HepG2 (cell line): ENCODE data around the gene RNF208. TPM values are rescaled to one million over a fixed set of nuclear protein-coding genes. Genes with fewer than 3 reads are reported as not detected.

Source experiments
- GPN1 ChIP-seq: sonication (generic); formaldehyde crosslinking; IDR thresholded peaks from 2 replicates; pipeline ENCODE4 v1.5.1; 2020; ENCODE audit warnings: missing genetic modification reagents, borderline replicate concordance
- IKZF1 ChIP-seq: fragments of 450-650 bp; IDR thresholded peaks from 2 replicates; pipeline ENCODE4 v1.7.1; 2016
- RFXAP ChIP-seq: sonication (generic); formaldehyde crosslinking; IDR thresholded peaks from 2 replicates; pipeline ENCODE4 v1.4.0; 2020; ENCODE audit warnings: missing genetic modification reagents, borderline replicate concordance
- THAP11 ChIP-seq: IDR thresholded peaks from 2 replicates; pipeline ENCODE4 v1.6.1; 2016; ENCODE audit warnings: missing biosample characterization, missing genetic modification reagents
- ZNF768 ChIP-seq: sonication (generic); formaldehyde crosslinking; IDR thresholded peaks from 2 replicates; pipeline ENCODE4 v1.4.0; 2020; ENCODE audit warnings: missing genetic modification reagents
- polyA plus RNA-seq, 8 experiments: library from polyadenylated mRNA; depleted of rRNA in 3 of 8; stranded (reverse) in 7 of 8; unstranded in 1 of 8; fragments of >200 nt; fragmentation: Illumina TruSeq in 4 of 8; extraction: Trizol in 4 of 8; gene quantifications; 2 replicates each; pipeline versions ENCODE4 v1.2.1 to v1.2.3, GENCODE V29; 2011 to 2016; ENCODE audit warnings: low read depth in 4 of 8, missing spikeins in 1 of 8, mixed read lengths in 1 of 8; ENCODE audit not compliant: insufficient read depth in 1 of 8
- total RNA-seq, 5 experiments: library from RNA; depleted of rRNA; stranded (reverse); fragments of >200 nt; fragmentation: Illumina TruSeq; extraction: Trizol; gene quantifications; 2 replicates each; pipeline ENCODE4 v1.2.3, GENCODE V29; 2016; ENCODE audit warnings: low read depth in 1 of 5
- TF ChIP-seq, protein P1 (sequence below): sonication (generic); formaldehyde crosslinking; IDR thresholded peaks from 2 replicates; pipeline ENCODE4 v1.5.0; 2020; ENCODE audit warnings: mild to moderate bottlenecking, missing genetic modification reagents
- TF ChIP-seq, protein P2 (sequence below), 2 experiments: sonication (generic) in 1 of 2; formaldehyde crosslinking in 1 of 2; IDR thresholded peaks; 2 replicates each; pipeline versions ENCODE4 v1.4.0 to v1.6.1; 2016 to 2020; ENCODE audit warnings: borderline replicate concordance in 1 of 2, low read depth in 1 of 2, mild to moderate bottlenecking in 1 of 2, missing genetic modification reagents in 1 of 2
- TF ChIP-seq, protein P3 (sequence below): sonication (generic); formaldehyde crosslinking; IDR thresholded peaks from 2 replicates; pipeline ENCODE4 v1.5.0; 2020; ENCODE audit warnings: mild to moderate bottlenecking, missing genetic modification reagents, borderline replicate concordance

Gene RNF208
- total and polyA plus RNA-seq, 2 of the 13 experiments (the other 11 are each of a cell fraction or from before 2014, with no cell fraction given), result 1.6 to 2.1 TPM

DNA sequence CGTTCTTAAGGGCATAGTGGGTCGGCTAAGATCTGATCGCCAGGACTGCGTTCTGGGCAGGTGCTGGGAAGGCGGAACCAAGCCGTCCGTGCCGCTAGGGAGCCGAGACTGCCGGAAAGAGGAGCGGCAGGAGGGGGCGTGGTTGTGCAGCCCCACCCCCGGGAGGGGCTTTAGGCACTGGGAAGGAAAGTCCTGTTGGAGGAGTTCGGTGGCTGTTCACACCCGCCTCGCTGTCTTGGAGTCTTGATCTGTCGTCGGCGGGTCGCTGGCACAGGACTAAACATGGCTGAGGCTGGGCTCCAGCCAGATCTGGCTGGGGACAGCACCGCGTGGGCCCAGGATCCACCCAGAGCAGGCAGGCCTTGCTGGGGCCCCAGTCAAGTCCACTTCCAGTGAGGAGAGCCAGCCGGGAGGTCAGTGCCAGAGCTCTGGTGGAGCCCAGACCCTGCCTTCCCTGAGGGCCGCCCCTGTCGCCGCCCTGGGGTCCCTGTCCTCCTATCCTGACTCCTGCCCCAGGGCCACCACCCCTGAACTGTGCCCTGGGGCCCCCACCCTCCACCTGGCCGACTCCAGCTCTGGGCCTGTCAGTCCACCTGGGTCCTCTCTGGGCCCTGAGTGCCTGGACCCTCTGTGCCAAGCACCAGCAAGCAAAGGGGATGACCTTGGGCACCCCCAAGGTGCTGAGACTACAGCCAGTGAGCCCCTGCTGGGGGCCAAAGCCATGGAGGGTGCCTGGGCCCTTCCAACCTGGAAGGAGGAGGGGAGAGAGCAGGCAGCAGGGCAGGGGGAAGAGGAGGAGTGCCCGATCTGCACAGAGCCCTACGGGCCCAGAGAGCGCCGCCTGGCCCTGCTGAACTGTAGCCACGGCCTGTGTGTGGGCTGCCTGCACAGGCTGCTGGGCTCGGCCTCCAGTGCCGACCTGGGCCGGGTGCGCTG lies 4.5 kb downstream of the RNF208 start (continued):
- TF ChIP-seq, protein P1, sequence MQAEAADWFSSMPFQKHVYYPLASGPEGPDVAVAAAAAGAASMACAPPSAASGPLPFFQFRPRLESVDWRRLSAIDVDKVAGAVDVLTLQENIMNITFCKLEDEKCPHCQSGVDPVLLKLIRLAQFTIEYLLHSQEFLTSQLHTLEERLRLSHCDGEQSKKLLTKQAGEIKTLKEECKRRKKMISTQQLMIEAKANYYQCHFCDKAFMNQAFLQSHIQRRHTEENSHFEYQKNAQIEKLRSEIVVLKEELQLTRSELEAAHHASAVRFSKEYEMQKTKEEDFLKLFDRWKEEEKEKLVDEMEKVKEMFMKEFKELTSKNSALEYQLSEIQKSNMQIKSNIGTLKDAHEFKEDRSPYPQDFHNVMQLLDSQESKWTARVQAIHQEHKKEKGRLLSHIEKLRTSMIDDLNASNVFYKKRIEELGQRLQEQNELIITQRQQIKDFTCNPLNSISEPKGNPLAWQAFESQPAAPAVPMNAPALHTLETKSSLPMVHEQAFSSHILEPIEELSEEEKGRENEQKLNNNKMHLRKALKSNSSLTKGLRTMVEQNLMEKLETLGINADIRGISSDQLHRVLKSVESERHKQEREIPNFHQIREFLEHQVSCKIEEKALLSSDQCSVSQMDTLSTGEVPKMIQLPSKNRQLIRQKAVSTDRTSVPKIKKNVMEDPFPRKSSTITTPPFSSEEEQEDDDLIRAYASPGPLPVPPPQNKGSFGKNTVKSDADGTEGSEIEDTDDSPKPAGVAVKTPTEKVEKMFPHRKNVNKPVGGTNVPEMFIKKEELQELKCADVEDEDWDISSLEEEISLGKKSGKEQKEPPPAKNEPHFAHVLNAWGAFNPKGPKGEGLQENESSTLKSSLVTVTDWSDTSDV (CRISPR knock-in tag), result no peak
- TF ChIP-seq, protein P2, sequence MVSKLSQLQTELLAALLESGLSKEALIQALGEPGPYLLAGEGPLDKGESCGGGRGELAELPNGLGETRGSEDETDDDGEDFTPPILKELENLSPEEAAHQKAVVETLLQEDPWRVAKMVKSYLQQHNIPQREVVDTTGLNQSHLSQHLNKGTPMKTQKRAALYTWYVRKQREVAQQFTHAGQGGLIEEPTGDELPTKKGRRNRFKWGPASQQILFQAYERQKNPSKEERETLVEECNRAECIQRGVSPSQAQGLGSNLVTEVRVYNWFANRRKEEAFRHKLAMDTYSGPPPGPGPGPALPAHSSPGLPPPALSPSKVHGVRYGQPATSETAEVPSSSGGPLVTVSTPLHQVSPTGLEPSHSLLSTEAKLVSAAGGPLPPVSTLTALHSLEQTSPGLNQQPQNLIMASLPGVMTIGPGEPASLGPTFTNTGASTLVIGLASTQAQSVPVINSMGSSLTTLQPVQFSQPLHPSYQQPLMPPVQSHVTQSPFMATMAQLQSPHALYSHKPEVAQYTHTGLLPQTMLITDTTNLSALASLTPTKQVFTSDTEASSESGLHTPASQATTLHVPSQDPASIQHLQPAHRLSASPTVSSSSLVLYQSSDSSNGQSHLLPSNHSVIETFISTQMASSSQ (IDR thresholded peaks at IDR 0.05; ENCODE audit: low read depth), result no peak
- TF ChIP-seq, protein P2 (CRISPR knock-in tag; IDR thresholded peaks at IDR 0.05; ENCODE audit: borderline replicate concordance), result peak; percentile 17; the same call in 1 of the 2 replicates
- TF ChIP-seq RFXAP (CRISPR knock-in tag), result no peak
- no peak for TF ChIP-seq GPN1
- no peak for TF ChIP-seq ZNF768
- TF ChIP-seq, protein P3, sequence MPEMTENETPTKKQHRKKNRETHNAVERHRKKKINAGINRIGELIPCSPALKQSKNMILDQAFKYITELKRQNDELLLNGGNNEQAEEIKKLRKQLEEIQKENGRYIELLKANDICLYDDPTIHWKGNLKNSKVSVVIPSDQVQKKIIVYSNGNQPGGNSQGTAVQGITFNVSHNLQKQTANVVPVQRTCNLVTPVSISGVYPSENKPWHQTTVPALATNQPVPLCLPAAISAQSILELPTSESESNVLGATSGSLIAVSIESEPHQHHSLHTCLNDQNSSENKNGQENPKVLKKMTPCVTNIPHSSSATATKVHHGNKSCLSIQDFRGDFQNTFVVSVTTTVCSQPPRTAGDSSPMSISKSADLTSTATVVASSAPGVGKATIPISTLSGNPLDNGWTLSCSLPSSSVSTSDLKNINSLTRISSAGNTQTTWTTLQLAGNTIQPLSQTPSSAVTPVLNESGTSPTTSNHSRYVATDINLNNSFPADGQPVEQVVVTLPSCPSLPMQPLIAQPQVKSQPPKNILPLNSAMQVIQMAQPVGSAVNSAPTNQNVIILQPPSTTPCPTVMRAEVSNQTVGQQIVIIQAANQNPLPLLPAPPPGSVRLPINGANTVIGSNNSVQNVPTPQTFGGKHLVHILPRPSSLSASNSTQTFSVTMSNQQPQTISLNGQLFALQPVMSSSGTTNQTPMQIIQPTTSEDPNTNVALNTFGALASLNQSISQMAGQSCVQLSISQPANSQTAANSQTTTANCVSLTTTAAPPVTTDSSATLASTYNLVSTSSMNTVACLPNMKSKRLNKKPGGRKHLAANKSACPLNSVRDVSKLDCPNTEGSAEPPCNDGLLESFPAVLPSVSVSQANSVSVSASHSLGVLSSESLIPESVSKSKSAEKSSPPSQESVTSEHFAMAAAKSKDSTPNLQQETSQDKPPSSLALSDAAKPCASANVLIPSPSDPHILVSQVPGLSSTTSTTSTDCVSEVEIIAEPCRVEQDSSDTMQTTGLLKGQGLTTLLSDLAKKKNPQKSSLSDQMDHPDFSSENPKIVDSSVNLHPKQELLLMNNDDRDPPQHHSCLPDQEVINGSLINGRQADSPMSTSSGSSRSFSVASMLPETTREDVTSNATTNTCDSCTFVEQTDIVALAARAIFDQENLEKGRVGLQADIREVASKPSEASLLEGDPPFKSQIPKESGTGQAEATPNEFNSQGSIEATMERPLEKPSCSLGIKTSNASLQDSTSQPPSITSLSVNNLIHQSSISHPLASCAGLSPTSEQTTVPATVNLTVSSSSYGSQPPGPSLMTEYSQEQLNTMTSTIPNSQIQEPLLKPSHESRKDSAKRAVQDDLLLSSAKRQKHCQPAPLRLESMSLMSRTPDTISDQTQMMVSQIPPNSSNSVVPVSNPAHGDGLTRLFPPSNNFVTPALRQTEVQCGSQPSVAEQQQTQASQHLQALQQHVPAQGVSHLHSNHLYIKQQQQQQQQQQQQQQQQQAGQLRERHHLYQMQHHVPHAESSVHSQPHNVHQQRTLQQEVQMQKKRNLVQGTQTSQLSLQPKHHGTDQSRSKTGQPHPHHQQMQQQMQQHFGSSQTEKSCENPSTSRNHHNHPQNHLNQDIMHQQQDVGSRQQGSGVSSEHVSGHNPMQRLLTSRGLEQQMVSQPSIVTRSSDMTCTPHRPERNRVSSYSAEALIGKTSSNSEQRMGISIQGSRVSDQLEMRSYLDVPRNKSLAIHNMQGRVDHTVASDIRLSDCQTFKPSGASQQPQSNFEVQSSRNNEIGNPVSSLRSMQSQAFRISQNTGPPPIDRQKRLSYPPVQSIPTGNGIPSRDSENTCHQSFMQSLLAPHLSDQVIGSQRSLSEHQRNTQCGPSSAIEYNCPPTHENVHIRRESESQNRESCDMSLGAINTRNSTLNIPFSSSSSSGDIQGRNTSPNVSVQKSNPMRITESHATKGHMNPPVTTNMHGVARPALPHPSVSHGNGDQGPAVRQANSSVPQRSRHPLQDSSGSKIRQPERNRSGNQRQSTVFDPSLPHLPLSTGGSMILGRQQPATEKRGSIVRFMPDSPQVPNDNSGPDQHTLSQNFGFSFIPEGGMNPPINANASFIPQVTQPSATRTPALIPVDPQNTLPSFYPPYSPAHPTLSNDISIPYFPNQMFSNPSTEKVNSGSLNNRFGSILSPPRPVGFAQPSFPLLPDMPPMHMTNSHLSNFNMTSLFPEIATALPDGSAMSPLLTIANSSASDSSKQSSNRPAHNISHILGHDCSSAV, result no peak
- TF ChIP-seq THAP11, result peak; percentile 48
- TF ChIP-seq IKZF1, result no peak
